ENCODE data around the gene VAMP8.
"Not testable (repeated sequence)": the region's sequence is repeated elsewhere in the genome, so short reads cannot be mapped to it uniquely, and the experiment has no call there.

The VAMP8 gene

DNA sequence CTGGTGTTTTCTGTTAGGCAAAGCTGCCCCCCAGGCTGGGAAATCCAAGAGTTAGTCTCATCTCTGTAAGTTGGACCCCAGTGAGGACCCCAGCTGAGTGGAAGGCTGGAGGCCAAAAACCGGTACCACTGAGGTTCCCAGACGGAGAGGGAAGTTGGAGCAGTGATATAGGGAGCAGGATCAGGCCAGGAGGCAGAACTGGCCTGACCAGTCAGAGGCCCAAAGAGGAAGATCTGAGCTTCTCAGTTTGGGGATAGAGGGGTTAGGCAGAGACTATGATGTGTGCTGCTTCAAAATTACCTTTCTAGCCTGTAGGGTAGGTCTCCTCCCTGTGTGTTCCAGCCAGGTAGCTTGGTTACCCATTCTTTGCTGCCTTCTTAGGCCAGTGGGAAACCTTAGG, 13.6 kb downstream of the VAMP8 start:
- H3K4me1 ChIP-seq (ENCODE audit: low read length) = no peaks in the 10 kb centered on the region
- H3K4me3 ChIP-seq (ENCODE audit: low read length) = no peak overlapping the region
- DNase-seq = no peak
- H3K4me2 ChIP-seq (ENCODE audit: low read depth, low read length) = no peak overlapping the region
- no peaks in the 10 kb centered on the region for H4K20me1 ChIP-seq (ENCODE audit: insufficient read depth, low read length)
- no peaks in the 10 kb centered on the region for H3K36me3 ChIP-seq (replicated peaks; ENCODE audit: insufficient read depth, low read length)
- H3K9ac ChIP-seq (ENCODE audit: low read length) = no peak overlapping the region
- H3K27me3 ChIP-seq (replicated peaks; ENCODE audit: insufficient read depth, low read length) = no peaks in the 10 kb centered on the region
- TF ChIP-seq EZH2phosphoT487 (IDR thresholded peaks at IDR 0.05; ENCODE audit: low read length) (no peak), EZH2 (optimal IDR thresholded peaks at IDR 0.05; ENCODE audit: low read depth, low read length) (no peak)
- TF ChIP-seq, protein P1, sequence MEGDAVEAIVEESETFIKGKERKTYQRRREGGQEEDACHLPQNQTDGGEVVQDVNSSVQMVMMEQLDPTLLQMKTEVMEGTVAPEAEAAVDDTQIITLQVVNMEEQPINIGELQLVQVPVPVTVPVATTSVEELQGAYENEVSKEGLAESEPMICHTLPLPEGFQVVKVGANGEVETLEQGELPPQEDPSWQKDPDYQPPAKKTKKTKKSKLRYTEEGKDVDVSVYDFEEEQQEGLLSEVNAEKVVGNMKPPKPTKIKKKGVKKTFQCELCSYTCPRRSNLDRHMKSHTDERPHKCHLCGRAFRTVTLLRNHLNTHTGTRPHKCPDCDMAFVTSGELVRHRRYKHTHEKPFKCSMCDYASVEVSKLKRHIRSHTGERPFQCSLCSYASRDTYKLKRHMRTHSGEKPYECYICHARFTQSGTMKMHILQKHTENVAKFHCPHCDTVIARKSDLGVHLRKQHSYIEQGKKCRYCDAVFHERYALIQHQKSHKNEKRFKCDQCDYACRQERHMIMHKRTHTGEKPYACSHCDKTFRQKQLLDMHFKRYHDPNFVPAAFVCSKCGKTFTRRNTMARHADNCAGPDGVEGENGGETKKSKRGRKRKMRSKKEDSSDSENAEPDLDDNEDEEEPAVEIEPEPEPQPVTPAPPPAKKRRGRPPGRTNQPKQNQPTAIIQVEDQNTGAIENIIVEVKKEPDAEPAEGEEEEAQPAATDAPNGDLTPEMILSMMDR (IDR thresholded peaks at IDR 0.05; ENCODE audit: low read length) = no peak
- H2AFZ ChIP-seq (ENCODE audit: low read length) = no peak overlapping the region
- H3K79me2 ChIP-seq (ENCODE audit: low read length) = peaks cover 4% of the 10 kb centered on the region
- H3K9me2 ChIP-seq (replicated peaks; ENCODE audit: insufficient read depth, low read length) = no peaks in the 10 kb centered on the region
- no peak overlapping the region for H3K27ac ChIP-seq (ENCODE audit: low read length)
- no peaks in the 10 kb centered on the region for H3F3A ChIP-seq (ENCODE audit: insufficient read depth, low read length)
- H3K9me3 ChIP-seq (replicated peaks; ENCODE audit: insufficient read depth, low read length) = no peaks in the 10 kb centered on the region

DNA sequence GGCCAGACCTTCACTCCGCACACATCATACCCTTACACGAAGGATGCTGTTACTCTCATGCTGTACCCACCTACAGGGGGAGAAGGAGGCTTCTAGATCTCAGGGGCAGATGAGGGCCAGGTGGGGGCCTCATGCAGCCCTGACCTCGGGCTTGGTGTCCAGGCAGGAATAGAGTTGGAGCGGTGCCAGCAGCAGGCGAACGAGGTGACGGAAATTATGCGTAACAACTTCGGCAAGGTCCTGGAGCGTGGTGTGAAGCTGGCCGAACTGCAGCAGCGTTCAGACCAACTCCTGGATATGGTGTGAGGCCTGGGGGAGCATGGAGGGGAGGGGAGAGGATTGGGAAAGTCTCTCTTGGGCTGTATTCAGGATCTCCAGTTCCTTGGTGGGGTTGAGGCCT, 14.2 kb downstream of the VAMP8 start:
- Histone ChIP-seq H3K4me1 (ENCODE audit: low read length) (peaks cover 4% of the 10 kb centered on the region; the same call in 1 of the 2 replicates), H2AFZ (ENCODE audit: low read length) (no peak overlapping the region)

DNA sequence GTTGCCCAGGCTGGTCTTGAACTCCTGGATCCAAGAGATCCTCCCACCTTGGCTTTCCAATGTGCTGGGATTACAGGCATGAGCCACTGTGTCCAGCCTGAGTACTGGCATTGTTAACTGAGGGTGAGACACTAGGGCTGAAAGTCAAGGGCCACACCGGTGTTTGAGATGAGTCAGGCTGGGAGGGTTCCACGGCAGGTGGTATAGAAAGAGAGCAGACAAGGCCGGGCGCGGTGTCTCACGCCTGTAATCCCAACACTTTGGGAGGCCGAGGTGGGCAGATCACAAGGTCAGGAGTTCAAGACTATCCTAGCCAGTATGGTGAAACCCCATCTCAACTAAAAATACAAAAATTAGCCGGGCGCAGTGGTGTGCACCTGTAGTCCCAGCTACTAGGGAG, 14.9 kb downstream of the VAMP8 start:
- H3K4me2 ChIP-seq (ENCODE audit: low read depth, low read length) = not testable (repeated sequence)

More for the DNA sequence above, 14.2 kb downstream of the VAMP8 start:
- TF ChIP-seq EZH2 (optimal IDR thresholded peaks at IDR 0.05; ENCODE audit: low read depth, low read length) (no peak), EZH2phosphoT487 (IDR thresholded peaks at IDR 0.05; ENCODE audit: low read length) (no peak)
- TF ChIP-seq, protein P1 (IDR thresholded peaks at IDR 0.05; ENCODE audit: low read length) = no peak
- peaks cover 10% of the 10 kb centered on the region for H3K79me2 ChIP-seq (ENCODE audit: low read length)
- no peak overlapping the region for H3K4me2 ChIP-seq (ENCODE audit: low read depth, low read length)
- H3K9me2 ChIP-seq (replicated peaks; ENCODE audit: insufficient read depth, low read length) = no peaks in the 10 kb centered on the region
- no peak for DNase-seq
- no peaks in the 10 kb centered on the region for H3K27me3 ChIP-seq (replicated peaks; ENCODE audit: insufficient read depth, low read length)
- no peaks in the 10 kb centered on the region for H3K9me3 ChIP-seq (replicated peaks; ENCODE audit: insufficient read depth, low read length)
- no peak overlapping the region for H3K9ac ChIP-seq (ENCODE audit: low read length)
- H3K27ac ChIP-seq (ENCODE audit: low read length) = no peak overlapping the region
- H4K20me1 ChIP-seq (ENCODE audit: insufficient read depth, low read length) = no peaks in the 10 kb centered on the region
- H3K36me3 ChIP-seq (replicated peaks; ENCODE audit: insufficient read depth, low read length) = no peaks in the 10 kb centered on the region
- H3K4me3 ChIP-seq (ENCODE audit: low read length) = no peak overlapping the region
- H3F3A ChIP-seq (ENCODE audit: insufficient read depth, low read length) = no peaks in the 10 kb centered on the region

DNA sequence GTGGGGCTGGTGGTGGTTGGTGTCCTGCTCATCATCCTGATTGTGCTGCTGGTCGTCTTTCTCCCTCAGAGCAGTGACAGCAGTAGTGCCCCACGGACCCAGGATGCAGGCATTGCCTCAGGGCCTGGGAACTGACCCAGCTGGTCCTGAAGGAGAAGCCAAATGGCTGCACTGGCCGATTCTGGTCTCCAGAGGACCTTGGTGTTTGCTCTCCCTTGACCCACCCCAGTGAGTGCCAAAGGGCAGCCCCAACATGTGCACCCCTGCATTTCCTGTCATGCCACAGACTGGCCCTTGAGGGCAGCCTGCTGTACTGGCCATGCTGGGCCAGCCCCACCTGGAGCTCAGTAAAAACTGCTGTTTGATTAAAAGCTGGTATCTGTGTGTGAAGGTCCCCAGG, 15.6 kb downstream of the VAMP8 start:
- Histone ChIP-seq H3K9me2 (replicated peaks; ENCODE audit: insufficient read depth, low read length) (no peaks in the 10 kb centered on the region), H3K36me3 (replicated peaks; ENCODE audit: insufficient read depth, low read length) (no peaks in the 10 kb centered on the region), H3K79me2 (ENCODE audit: low read length) (peaks cover 21% of the 10 kb centered on the region), H3K4me3 (ENCODE audit: low read length) (no peak overlapping the region), H4K20me1 (ENCODE audit: insufficient read depth, low read length) (no peaks in the 10 kb centered on the region), H3K27ac (ENCODE audit: low read length) (no peak overlapping the region), H3K27me3 (replicated peaks; ENCODE audit: insufficient read depth, low read length) (no peaks in the 10 kb centered on the region), H3K4me2 (ENCODE audit: low read depth, low read length) (no peak overlapping the region), H3F3A (ENCODE audit: insufficient read depth, low read length) (no peaks in the 10 kb centered on the region), H3K9ac (ENCODE audit: low read length) (no peak overlapping the region), H2AFZ (ENCODE audit: low read length) (no peak overlapping the region), H3K4me1 (ENCODE audit: low read length) (peaks cover 5% of the 10 kb centered on the region; the same call in 1 of the 2 replicates), H3K9me3 (replicated peaks; ENCODE audit: insufficient read depth, low read length) (no peaks in the 10 kb centered on the region)
- no peak for DNase-seq
- TF ChIP-seq, protein P1 (IDR thresholded peaks at IDR 0.05; ENCODE audit: low read length) = no peak
- TF ChIP-seq EZH2phosphoT487 (IDR thresholded peaks at IDR 0.05; ENCODE audit: low read length) = no peak
- no peak for TF ChIP-seq EZH2 (optimal IDR thresholded peaks at IDR 0.05; ENCODE audit: low read depth, low read length)

More for the DNA sequence above, 14.9 kb downstream of the VAMP8 start:
- H4K20me1 ChIP-seq (ENCODE audit: insufficient read depth, low read length); DNase-seq; H2AFZ ChIP-seq (ENCODE audit: low read length); H3K27me3 ChIP-seq (replicated peaks; ENCODE audit: insufficient read depth, low read length); H3K4me3 ChIP-seq (ENCODE audit: low read length); H3K9me2 ChIP-seq (replicated peaks; ENCODE audit: insufficient read depth, low read length); H3K27ac ChIP-seq (ENCODE audit: low read length); H3K9me3 ChIP-seq (replicated peaks; ENCODE audit: insufficient read depth, low read length); H3F3A ChIP-seq (ENCODE audit: insufficient read depth, low read length); H3K36me3 ChIP-seq (replicated peaks; ENCODE audit: insufficient read depth, low read length); H3K4me1 ChIP-seq (ENCODE audit: low read length); H3K9ac ChIP-seq (ENCODE audit: low read length): not testable (repeated sequence)
- peaks cover 18% of the 10 kb centered on the region for H3K79me2 ChIP-seq (ENCODE audit: low read length)

All from MM.1S (cell line).